SIG-M5 (cell line): Measurements from ENCODE around the gene KIR2DL3.

Source experiments
- DNase-seq: peaks from one replicate; lab custom pipeline; 2025; lab: John Stamatoyannopoulos, UW

The KIR2DL3 gene

GRCh38 chr19:54795758-54796157 is 57.4 kb downstream of the KIR2DL3 start:
- DNase-seq: peak; percentile 19
